NCI-H446 treated with DMSO at 0.1 percent for 48 hours (cell line): ENCODE data around the gene EMILIN3.

ENCODE experiments used
- DNase-seq: peaks from one replicate; lab custom pipeline; 2025; lab: John Stamatoyannopoulos, UW

The EMILIN3 gene

GRCh38 chr20:41364236-41364855, 2.3 kb downstream of the EMILIN3 start:
- no peak for DNase-seq

- no peak for DNase-seq
Observed at GRCh38 chr20:41363601-41364000, 3.0 kb downstream of the EMILIN3 start.

- no peak for DNase-seq
Observed at GRCh38 chr20:41362748-41363140, 3.9 kb downstream of the EMILIN3 start.

GRCh38 chr20:41361757-41362747, 4.6 kb downstream of the EMILIN3 start:
- DNase-seq: no peak

- DNase-seq: no peak
Observed at GRCh38 chr20:41360831-41361756, 5.5 kb downstream of the EMILIN3 start.

- no peak for DNase-seq
Observed at GRCh38 chr20:41359541-41360011, 7.0 kb downstream of the EMILIN3 start.

- no peak for DNase-seq
Observed at GRCh38 chr20:41358717-41359116, 7.9 kb downstream of the EMILIN3 start.

GRCh38 chr20:41358230-41358629, 8.4 kb downstream of the EMILIN3 start:
- no peak for DNase-seq

GRCh38 chr20:41357424-41358163, 9.0 kb downstream of the EMILIN3 start:
- DNase-seq: no peak

- DNase-seq: no peak
Observed at GRCh38 chr20:41356951-41357350, 9.7 kb downstream of the EMILIN3 start.

GRCh38 chr20:41355598-41356203, 10.9 kb downstream of the EMILIN3 start:
- DNase-seq: no peak

GRCh38 chr20:41355192-41355591, 11.4 kb downstream of the EMILIN3 start:
- DNase-seq: no peak

- no peak for DNase-seq
Observed at GRCh38 chr20:41353530-41353929, 13.1 kb downstream of the EMILIN3 start.

GRCh38 chr20:41352666-41353065, 14.0 kb downstream of the EMILIN3 start:
- DNase-seq: no peak

- DNase-seq: no peak
Observed at GRCh38 chr20:41352106-41352505, 14.5 kb downstream of the EMILIN3 start.

- DNase-seq: no peak
Observed at GRCh38 chr20:41350408-41350962, 16.1 kb downstream of the EMILIN3 start.

GRCh38 chr20:41349943-41350342, 16.7 kb downstream of the EMILIN3 start:
- DNase-seq: no peak

- DNase-seq: no peak
Observed at GRCh38 chr20:41349266-41349665, 17.4 kb downstream of the EMILIN3 start.

GRCh38 chr20:41348430-41349172, 18.0 kb downstream of the EMILIN3 start:
- no peak for DNase-seq
